ENCODE measurements around the gene CGN.

DNA sequence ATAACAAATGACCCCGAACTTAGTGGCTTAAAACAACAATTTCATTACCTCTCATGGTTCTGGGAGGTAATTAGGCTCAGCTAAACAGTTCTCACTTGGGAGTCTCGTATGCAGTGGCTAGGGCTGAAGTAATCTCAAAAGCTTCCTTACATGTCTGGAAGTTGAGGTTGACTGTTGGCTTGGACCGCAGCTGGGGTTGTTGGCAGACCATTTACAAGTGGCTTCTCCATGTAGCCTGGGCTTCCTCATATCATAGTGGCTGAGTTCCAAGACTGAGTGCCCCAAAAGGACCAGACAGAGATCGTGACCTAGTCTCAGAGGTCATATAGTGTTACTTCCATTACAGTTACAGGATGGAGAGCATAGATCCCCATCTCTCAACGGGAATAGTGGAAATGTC is 49.5 kb upstream of the CGN start:
- TF ChIP-seq, protein P1, sequence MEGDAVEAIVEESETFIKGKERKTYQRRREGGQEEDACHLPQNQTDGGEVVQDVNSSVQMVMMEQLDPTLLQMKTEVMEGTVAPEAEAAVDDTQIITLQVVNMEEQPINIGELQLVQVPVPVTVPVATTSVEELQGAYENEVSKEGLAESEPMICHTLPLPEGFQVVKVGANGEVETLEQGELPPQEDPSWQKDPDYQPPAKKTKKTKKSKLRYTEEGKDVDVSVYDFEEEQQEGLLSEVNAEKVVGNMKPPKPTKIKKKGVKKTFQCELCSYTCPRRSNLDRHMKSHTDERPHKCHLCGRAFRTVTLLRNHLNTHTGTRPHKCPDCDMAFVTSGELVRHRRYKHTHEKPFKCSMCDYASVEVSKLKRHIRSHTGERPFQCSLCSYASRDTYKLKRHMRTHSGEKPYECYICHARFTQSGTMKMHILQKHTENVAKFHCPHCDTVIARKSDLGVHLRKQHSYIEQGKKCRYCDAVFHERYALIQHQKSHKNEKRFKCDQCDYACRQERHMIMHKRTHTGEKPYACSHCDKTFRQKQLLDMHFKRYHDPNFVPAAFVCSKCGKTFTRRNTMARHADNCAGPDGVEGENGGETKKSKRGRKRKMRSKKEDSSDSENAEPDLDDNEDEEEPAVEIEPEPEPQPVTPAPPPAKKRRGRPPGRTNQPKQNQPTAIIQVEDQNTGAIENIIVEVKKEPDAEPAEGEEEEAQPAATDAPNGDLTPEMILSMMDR (IDR thresholded peaks at IDR 0.05), result no peak
- no peak for TF ChIP-seq EP300 (IDR thresholded peaks at IDR 0.05)
